Measurements from ENCODE around the gene KRT20. TPM values are rescaled to one million over a fixed set of nuclear protein-coding genes. Genes with fewer than 3 reads are reported as not detected.

The KRT20 gene
- total and polyA plus RNA-seq, 9 of the 15 experiments (the other 6 are each of a cell fraction or from before 2014, with no cell fraction given): 0.44 TPM; not detected in 8

- TF ChIP-seq ZBTB43 (CRISPR knock-in tag; IDR thresholded peaks at IDR 0.05) (no peak), ZNF584 (CRISPR knock-in tag; IDR thresholded peaks at IDR 0.05; ENCODE audit: low read depth) (peak; percentile 74; the same call in 1 of the 2 replicates), MCM5 (IDR thresholded peaks at IDR 0.05; ENCODE audit: low read depth) (no peak), TEAD2 (tag; IDR thresholded peaks at IDR 0.05) (no peak), SFPQ (IDR thresholded peaks at IDR 0.05; ENCODE audit: low read depth, low read length) (no peak), E2F4 (CRISPR knock-in tag; IDR thresholded peaks at IDR 0.05; ENCODE audit: low read depth) (no peak), BACH1 (tag; IDR thresholded peaks at IDR 0.05) (peak; percentile 22; the same call in 1 of the 2 replicates), SIX5 (IDR thresholded peaks at IDR 0.05; ENCODE audit: borderline replicate concordance in 1 of 2, insufficient read depth in 1 of 2, low read depth in 1 of 2, low read length in 2 of 2) (no peak), ZNF175 (CRISPR knock-in tag; IDR thresholded peaks at IDR 0.05; ENCODE audit: low read depth) (peak; percentile 59; the same call in 1 of the 2 replicates), FOSL1 (tag; conservative IDR thresholded peaks at IDR 0.05) (peak; percentile 96)
- TF ChIP-seq, protein P1, sequence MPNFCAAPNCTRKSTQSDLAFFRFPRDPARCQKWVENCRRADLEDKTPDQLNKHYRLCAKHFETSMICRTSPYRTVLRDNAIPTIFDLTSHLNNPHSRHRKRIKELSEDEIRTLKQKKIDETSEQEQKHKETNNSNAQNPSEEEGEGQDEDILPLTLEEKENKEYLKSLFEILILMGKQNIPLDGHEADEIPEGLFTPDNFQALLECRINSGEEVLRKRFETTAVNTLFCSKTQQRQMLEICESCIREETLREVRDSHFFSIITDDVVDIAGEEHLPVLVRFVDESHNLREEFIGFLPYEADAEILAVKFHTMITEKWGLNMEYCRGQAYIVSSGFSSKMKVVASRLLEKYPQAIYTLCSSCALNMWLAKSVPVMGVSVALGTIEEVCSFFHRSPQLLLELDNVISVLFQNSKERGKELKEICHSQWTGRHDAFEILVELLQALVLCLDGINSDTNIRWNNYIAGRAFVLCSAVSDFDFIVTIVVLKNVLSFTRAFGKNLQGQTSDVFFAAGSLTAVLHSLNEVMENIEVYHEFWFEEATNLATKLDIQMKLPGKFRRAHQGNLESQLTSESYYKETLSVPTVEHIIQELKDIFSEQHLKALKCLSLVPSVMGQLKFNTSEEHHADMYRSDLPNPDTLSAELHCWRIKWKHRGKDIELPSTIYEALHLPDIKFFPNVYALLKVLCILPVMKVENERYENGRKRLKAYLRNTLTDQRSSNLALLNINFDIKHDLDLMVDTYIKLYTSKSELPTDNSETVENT (CRISPR knock-in tag; IDR thresholded peaks at IDR 0.05): no peak
- TF ChIP-seq, protein P2, sequence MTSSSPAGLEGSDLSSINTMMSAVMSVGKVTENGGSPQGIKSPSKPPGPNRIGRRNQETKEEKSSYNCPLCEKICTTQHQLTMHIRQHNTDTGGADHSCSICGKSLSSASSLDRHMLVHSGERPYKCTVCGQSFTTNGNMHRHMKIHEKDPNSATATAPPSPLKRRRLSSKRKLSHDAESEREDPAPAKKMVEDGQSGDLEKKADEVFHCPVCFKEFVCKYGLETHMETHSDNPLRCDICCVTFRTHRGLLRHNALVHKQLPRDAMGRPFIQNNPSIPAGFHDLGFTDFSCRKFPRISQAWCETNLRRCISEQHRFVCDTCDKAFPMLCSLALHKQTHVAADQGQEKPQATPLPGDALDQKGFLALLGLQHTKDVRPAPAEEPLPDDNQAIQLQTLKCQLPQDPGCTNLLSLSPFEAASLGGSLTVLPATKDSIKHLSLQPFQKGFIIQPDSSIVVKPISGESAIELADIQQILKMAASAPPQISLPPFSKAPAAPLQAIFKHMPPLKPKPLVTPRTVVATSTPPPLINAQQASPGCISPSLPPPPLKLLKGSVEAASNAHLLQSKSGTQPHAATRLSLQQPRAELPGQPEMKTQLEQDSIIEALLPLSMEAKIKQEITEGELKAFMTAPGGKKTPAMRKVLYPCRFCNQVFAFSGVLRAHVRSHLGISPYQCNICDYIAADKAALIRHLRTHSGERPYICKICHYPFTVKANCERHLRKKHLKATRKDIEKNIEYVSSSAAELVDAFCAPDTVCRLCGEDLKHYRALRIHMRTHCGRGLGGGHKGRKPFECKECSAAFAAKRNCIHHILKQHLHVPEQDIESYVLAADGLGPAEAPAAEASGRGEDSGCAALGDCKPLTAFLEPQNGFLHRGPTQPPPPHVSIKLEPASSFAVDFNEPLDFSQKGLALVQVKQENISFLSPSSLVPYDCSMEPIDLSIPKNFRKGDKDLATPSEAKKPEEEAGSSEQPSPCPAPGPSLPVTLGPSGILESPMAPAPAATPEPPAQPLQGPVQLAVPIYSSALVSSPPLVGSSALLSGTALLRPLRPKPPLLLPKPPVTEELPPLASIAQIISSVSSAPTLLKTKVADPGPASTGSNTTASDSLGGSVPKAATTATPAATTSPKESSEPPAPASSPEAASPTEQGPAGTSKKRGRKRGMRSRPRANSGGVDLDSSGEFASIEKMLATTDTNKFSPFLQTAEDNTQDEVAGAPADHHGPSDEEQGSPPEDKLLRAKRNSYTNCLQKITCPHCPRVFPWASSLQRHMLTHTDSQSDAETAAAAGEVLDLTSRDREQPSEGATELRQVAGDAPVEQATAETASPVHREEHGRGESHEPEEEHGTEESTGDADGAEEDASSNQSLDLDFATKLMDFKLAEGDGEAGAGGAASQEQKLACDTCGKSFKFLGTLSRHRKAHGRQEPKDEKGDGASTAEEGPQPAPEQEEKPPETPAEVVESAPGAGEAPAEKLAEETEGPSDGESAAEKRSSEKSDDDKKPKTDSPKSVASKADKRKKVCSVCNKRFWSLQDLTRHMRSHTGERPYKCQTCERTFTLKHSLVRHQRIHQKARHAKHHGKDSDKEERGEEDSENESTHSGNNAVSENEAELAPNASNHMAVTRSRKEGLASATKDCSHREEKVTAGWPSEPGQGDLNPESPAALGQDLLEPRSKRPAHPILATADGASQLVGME (CRISPR knock-in tag; IDR thresholded peaks at IDR 0.05): no peak
These were observed 37.2 kb upstream of the KRT20 start (continued) for GRCh38 chr17:40922239-40922638.
